H9 (cell line): ENCODE measurements around the gene KRT71. TPM values are rescaled to one million over a fixed set of nuclear protein-coding genes. Genes with fewer than 3 reads are reported as not detected.

Experiments
- DNase-seq: peaks from one replicate; pipeline ENCODE4 v3.0.0-alpha.2; 2017
- H2AFZ ChIP-seq: one replicate; pipeline ENCODE4 v1.6.1; 2013; ENCODE audit warnings: mild to moderate bottlenecking, low read length, control low read depth, moderate library complexity
- H2AK5ac ChIP-seq: 2 replicates; pipeline ENCODE4 v1.6.1; 2013; ENCODE audit warnings: low read length, control low read depth, mixed read lengths; ENCODE audit not compliant: insufficient read length
- H2BK120ac ChIP-seq: one replicate; pipeline ENCODE4 v1.6.1; 2013; ENCODE audit warnings: low read depth, mild to moderate bottlenecking, low read length, control low read depth, inconsistent platforms; ENCODE audit not compliant: poor library complexity, severe bottlenecking
- H2BK12ac ChIP-seq: 2 replicates; pipeline ENCODE4 v1.6.1; 2013; ENCODE audit warnings: low read length, control low read depth, mixed read lengths, low read depth; ENCODE audit not compliant: insufficient read length
- H2BK15ac ChIP-seq: 2 replicates; pipeline ENCODE4 v1.6.1; 2013; ENCODE audit warnings: low read depth, low read length, control low read depth
- H2BK20ac ChIP-seq: one replicate; pipeline ENCODE4 v1.6.1; 2013; ENCODE audit warnings: low read depth, mild to moderate bottlenecking, low read length, control low read depth, inconsistent platforms; ENCODE audit not compliant: poor library complexity, severe bottlenecking
- H2BK5ac ChIP-seq: 2 replicates; pipeline ENCODE4 v1.6.1; 2013; ENCODE audit warnings: low read length, control low read depth, mixed read lengths; ENCODE audit not compliant: insufficient read length
- H3K14ac ChIP-seq: 2 replicates; pipeline ENCODE4 v1.6.1; 2013; ENCODE audit warnings: low read length, control low read depth; ENCODE audit not compliant: insufficient read depth
- H3K18ac ChIP-seq: 2 replicates; pipeline ENCODE4 v1.6.1; 2013; ENCODE audit warnings: low read depth, mild to moderate bottlenecking, mixed read lengths, low read length, control low read depth; ENCODE audit not compliant: insufficient read length
- H3K23ac ChIP-seq: 2 replicates; pipeline ENCODE4 v1.6.1; 2013; ENCODE audit warnings: low read length, control low read depth, mixed read lengths, low read depth; ENCODE audit not compliant: insufficient read length
- H3K23me2 ChIP-seq: 2 replicates; pipeline ENCODE4 v1.6.1; 2013; ENCODE audit warnings: low read depth, mild to moderate bottlenecking, mixed read lengths, low read length, control low read depth; ENCODE audit not compliant: insufficient read length, poor library complexity, severe bottlenecking
- H3K27ac ChIP-seq: 2 replicates; pipeline ENCODE4 v1.5.1; 2013; ENCODE audit warnings: low read length, control low read depth, mixed read lengths, low read depth; ENCODE audit not compliant: insufficient read length
- H3K27me3 ChIP-seq: 2 replicates; pipeline ENCODE4 v1.6.1; 2013; ENCODE audit warnings: low read length, control low read depth, inconsistent platforms; ENCODE audit not compliant: insufficient read depth
- H3K4ac ChIP-seq: 2 replicates; pipeline ENCODE4 v1.6.1; 2013; ENCODE audit warnings: low read depth, mild to moderate bottlenecking, control low read depth, inconsistent platforms, low read length, moderate library complexity
- H3K4me1 ChIP-seq: 2 replicates; pipeline ENCODE4 v1.6.1; 2013; ENCODE audit warnings: low read length, control low read depth, inconsistent platforms; ENCODE audit not compliant: insufficient read depth
- H3K4me2 ChIP-seq: 2 replicates; pipeline ENCODE4 v1.6.1; 2013; ENCODE audit warnings: low read length, control low read depth, mixed read lengths; ENCODE audit not compliant: insufficient read length, insufficient read depth
- H3K56ac ChIP-seq: 2 replicates; pipeline ENCODE4 v1.6.1; 2013; ENCODE audit warnings: low read depth, mild to moderate bottlenecking, mixed read lengths, low read length, control low read depth; ENCODE audit not compliant: insufficient read length
- H3K79me1 ChIP-seq: 2 replicates; pipeline ENCODE4 v1.6.1; 2013; ENCODE audit warnings: low read depth, mild to moderate bottlenecking, moderate library complexity, low read length, control low read depth, inconsistent platforms; ENCODE audit not compliant: insufficient read depth, poor library complexity, severe bottlenecking
- H3K79me2 ChIP-seq: 2 replicates; pipeline ENCODE4 v1.6.1; 2013; ENCODE audit warnings: low read length, control low read depth, inconsistent platforms; ENCODE audit not compliant: insufficient read depth
- H3K9ac ChIP-seq: 2 replicates; pipeline ENCODE4 v1.6.1; 2013; ENCODE audit warnings: low read length, control low read depth, mixed read lengths; ENCODE audit not compliant: insufficient read length; ENCODE audit errors: extremely low read depth
- H3K9me3 ChIP-seq: one replicate; pipeline ENCODE4 v1.6.1; 2013; ENCODE audit warnings: low read depth, low read length, inconsistent platforms; ENCODE audit not compliant: control insufficient read depth
- H3T11ph ChIP-seq: one replicate; pipeline ENCODE4 v1.6.1; 2013; ENCODE audit warnings: mild to moderate bottlenecking, low read length, control low read depth, inconsistent platforms
- H4K20me1 ChIP-seq: one replicate; pipeline ENCODE4 v1.6.1; 2013; ENCODE audit not compliant: control insufficient read depth, insufficient read length, insufficient read depth
- H4K5ac ChIP-seq: 2 replicates; pipeline ENCODE4 v1.6.1; 2013; ENCODE audit warnings: low read depth, mild to moderate bottlenecking, mixed read lengths, low read length, control low read depth; ENCODE audit not compliant: insufficient read length
- H4K8ac ChIP-seq: replicated peaks from 2 replicates; pipeline ENCODE4 v1.6.1; 2013; ENCODE audit warnings: low read length, control low read depth, mixed read lengths, low read depth; ENCODE audit not compliant: insufficient read length
- H4K91ac ChIP-seq: 2 replicates; pipeline ENCODE4 v1.6.1; 2013; ENCODE audit warnings: low read depth, mild to moderate bottlenecking, moderate library complexity, mixed read lengths, low read length, control low read depth; ENCODE audit not compliant: insufficient read length
- H3K27ac Mint-ChIP-seq, 3 experiments: 2 replicates in 2 of 3; 3 replicates in 1 of 3; pipeline ENCODE4 v1.8.0; 2020 to 2021; ENCODE audit warnings: mixed read lengths in 3 of 3, mild to moderate bottlenecking in 1 of 3, moderate library complexity in 1 of 3
- H3K27me3 Mint-ChIP-seq: 2 replicates; pipeline ENCODE4 v1.8.0; 2021; ENCODE audit warnings: low read depth, mild to moderate bottlenecking, moderate library complexity, mixed read lengths
- H3K36me3 Mint-ChIP-seq, 3 experiments: 2 replicates in 2 of 3; 3 replicates in 1 of 3; pipeline ENCODE4 v1.8.0; 2020 to 2021; ENCODE audit warnings: low read depth in 3 of 3, mixed read lengths in 3 of 3; ENCODE audit not compliant: insufficient read depth in 1 of 3
- H3K4me1 Mint-ChIP-seq, 2 experiments: 2 replicates each; pipeline ENCODE4 v1.8.0; 2020; ENCODE audit warnings: mixed read lengths in 2 of 2
- H3K4me3 Mint-ChIP-seq, 2 experiments: 2 replicates in 1 of 2; 3 replicates in 1 of 2; pipeline ENCODE4 v1.8.0; 2020 to 2021; ENCODE audit warnings: mild to moderate bottlenecking in 2 of 2, mixed read lengths in 2 of 2, moderate library complexity in 1 of 2
- H3K9me3 Mint-ChIP-seq, 2 experiments: 2 replicates in 1 of 2; 3 replicates in 1 of 2; pipeline ENCODE4 v1.8.0; 2020; ENCODE audit warnings: mild to moderate bottlenecking in 2 of 2, mixed read lengths in 2 of 2, moderate library complexity in 1 of 2
- CTCF ChIP-seq: fragments of 200-600 bp; sonication (generic); conservative IDR thresholded peaks from 3 replicates; pipeline ENCODE4 v1.8.0; 2021; ENCODE audit warnings: antibody characterized with exemption, mild to moderate bottlenecking
- WGBS: extraction: QIAGEN DNeasy Blood & Tissue Kit; methylation state at CpG from one replicate; pipeline ENCODE4 v1.1.7; 2013; ENCODE audit warnings: missing lambda C conversion rate, low lambda C conversion rate, mixed read lengths; ENCODE audit not compliant: insufficient read length; ENCODE audit errors: extremely low coverage; 5-methylcytosine and 5-hydroxymethylcytosine counted together
- total RNA-seq: library from RNA; stranded (reverse); gene quantifications from 2 replicates; pipeline ENCODE4 v1.2.1, GENCODE V29; 2021

Gene KRT71
- total RNA-seq, 1 experiment from 2014 or later = not detected

GRCh38 chr12:52581066-52581465 lies 28.1 kb upstream of the KRT71 start:
- no peaks in the 10 kb centered on the region for H3K79me2 ChIP-seq
- no peak overlapping the region for H2BK20ac ChIP-seq
- H4K20me1 ChIP-seq = no peaks in the 10 kb centered on the region
- H3K4ac ChIP-seq = no peak overlapping the region
- peaks cover 10 to 12% of the 10 kb centered on the region in 2 experiments for H3K4me1 Mint-ChIP-seq
- no peak overlapping the region for H2BK15ac ChIP-seq
- no peak overlapping the region for H3K18ac ChIP-seq
- no CpG with 5 or more reads among the region's 7 CpGs for WGBS
- no peak overlapping the region for H4K91ac ChIP-seq
- H3T11ph ChIP-seq = no peak overlapping the region
- H3K4me3 Mint-ChIP-seq = no peak overlapping the region
- H4K5ac ChIP-seq = no peak overlapping the region
- no peak overlapping the region for H3K27ac Mint-ChIP-seq
- TF ChIP-seq CTCF = no peak
- H3K9ac ChIP-seq = no peak overlapping the region
- H3K14ac ChIP-seq = no peak overlapping the region
- H3K27me3 ChIP-seq = no peaks in the 10 kb centered on the region
- no peaks in the 10 kb centered on the region; a peak in 1 of 7 replicates for H3K36me3 Mint-ChIP-seq
- no peak overlapping the region for H2BK12ac ChIP-seq
- peaks cover 5% of the 10 kb centered on the region for H3K27me3 Mint-ChIP-seq
- no peak overlapping the region for H3K27ac ChIP-seq
- no peak overlapping the region for H2AFZ ChIP-seq
- H2AK5ac ChIP-seq = no peak overlapping the region
- DNase-seq = no peak
- no peak overlapping the region for H3K23ac ChIP-seq
- H3K4me1 ChIP-seq = no peaks in the 10 kb centered on the region
- no peak overlapping the region for H2BK5ac ChIP-seq
- no peaks in the 10 kb centered on the region for H3K9me3 Mint-ChIP-seq
- no peaks in the 10 kb centered on the region for H3K23me2 ChIP-seq
- H4K8ac ChIP-seq = no peak overlapping the region
- no peaks in the 10 kb centered on the region for H3K79me1 ChIP-seq
- no peak overlapping the region for H3K4me2 ChIP-seq
- H3K9me3 ChIP-seq = no peaks in the 10 kb centered on the region
- no peak overlapping the region for H2BK120ac ChIP-seq
- H3K56ac ChIP-seq = no peak overlapping the region
